ENCODE measurements around the gene FAM234B. TPM values are rescaled to one million over a fixed set of nuclear protein-coding genes. Genes with fewer than 3 reads are reported as not detected.

Gene FAM234B
- total RNA-seq, 4 donors from 2014 or later: 4.7 to 6.5 (median 5.5) TPM

- Histone ChIP-seq H3K27ac (no peak overlapping the region), H3K4me1 (peaks cover 0 to under 1% (median 0%) of the 10 kb centered on the region in 3 donors), H3K36me3 (no peaks in the 10 kb centered on the region), H3K9me3 (no peaks in the 10 kb centered on the region), H3K27me3 (no peaks in the 10 kb centered on the region), H3K4me3 (no peak overlapping the region)
- ATAC-seq: no peak
- WGBS, 2 donors (ENCODE audit: low coverage in 1 of 2): 89 to 91% methylated on average over 6 to 7 of the region's 7 CpGs
- TF ChIP-seq POLR2A (IDR thresholded peaks at IDR 0.05) (no peak), EP300 (IDR thresholded peaks at IDR 0.05) (no peak), CTCF (IDR thresholded peaks at IDR 0.05) (no peak), POLR2AphosphoS5 (IDR thresholded peaks at IDR 0.05) (no peak)
Observed at GRCh38 chr12:13007496-13008233, 36.5 kb upstream of the FAM234B start.

- Histone ChIP-seq H3K4me1 (no peaks in the 10 kb centered on the region), H3K27me3 (no peaks in the 10 kb centered on the region), H3K36me3 (no peaks in the 10 kb centered on the region), H3K4me3 (no peak overlapping the region), H3K27ac (no peak overlapping the region), H3K9me3 (no peaks in the 10 kb centered on the region)
- ATAC-seq: no peak
- TF ChIP-seq POLR2A (IDR thresholded peaks at IDR 0.05): no peak
- TF ChIP-seq POLR2AphosphoS5 (IDR thresholded peaks at IDR 0.05): no peak
- TF ChIP-seq EP300 (IDR thresholded peaks at IDR 0.05): no peak
- TF ChIP-seq CTCF (IDR thresholded peaks at IDR 0.05): no peak
- WGBS, 2 donors (ENCODE audit: low coverage in 1 of 2): 71 to 74% methylated on average over 2 to 5 of the region's 5 CpGs
Observed at GRCh38 chr12:13008741-13009380, 35.3 kb upstream of the FAM234B start.

GRCh38 chr12:13011098-13011497, 33.1 kb upstream of the FAM234B start:
- TF ChIP-seq POLR2A (IDR thresholded peaks at IDR 0.05): no peak
- TF ChIP-seq EP300 (IDR thresholded peaks at IDR 0.05): no peak
- TF ChIP-seq POLR2AphosphoS5 (IDR thresholded peaks at IDR 0.05): no peak
- no peak for TF ChIP-seq CTCF (IDR thresholded peaks at IDR 0.05)
- H3K27ac ChIP-seq: no peak overlapping the region
- no peaks in the 10 kb centered on the region for H3K9me3 ChIP-seq
- H3K4me3 ChIP-seq: no peak overlapping the region
- H3K4me1 ChIP-seq: no peaks in the 10 kb centered on the region
- WGBS, 2 donors (ENCODE audit: low coverage in 1 of 2): 85 to 97% methylated on average over 4 to 6 of the region's 6 CpGs
- no peaks in the 10 kb centered on the region for H3K36me3 ChIP-seq
- no peak for ATAC-seq
- no peaks in the 10 kb centered on the region for H3K27me3 ChIP-seq

GRCh38 chr12:13022851-13023271, 21.3 kb upstream of the FAM234B start:
- 80 to 86% methylated on average over 6 of the region's 6 CpGs for WGBS, 2 donors (ENCODE audit: low coverage in 1 of 2)
- ATAC-seq: no peak
- TF ChIP-seq EP300 (IDR thresholded peaks at IDR 0.05) (no peak), POLR2A (IDR thresholded peaks at IDR 0.05) (no peak), CTCF (IDR thresholded peaks at IDR 0.05) (no peak), POLR2AphosphoS5 (IDR thresholded peaks at IDR 0.05) (no peak)
- no peaks in the 10 kb centered on the region for H3K36me3 ChIP-seq
- peaks cover 4% of the 10 kb centered on the region for H3K27me3 ChIP-seq
- no peaks in the 10 kb centered on the region for H3K9me3 ChIP-seq
- no peak overlapping the region for H3K4me3 ChIP-seq
- H3K4me1 ChIP-seq: peaks cover 0 to 19% (median 4%) of the 10 kb centered on the region in 3 donors
- no peak overlapping the region for H3K27ac ChIP-seq

Data from gastroesophageal sphincter (tissue), 4 donors.